Neural progenitor cell (in vitro differentiated cells): ENCODE data around the gene EOLA1.

Source experiments
- EZH2 ChIP-seq: fragments of 200-600 bp; sonication (generic); IDR thresholded peaks from 2 replicates; pipeline ENCODE4 v1.6.1; 2017; ENCODE audit warnings: antibody characterized with exemption, mild to moderate bottlenecking, moderate library complexity
- TF ChIP-seq, protein P1 (sequence below): fragments of 200-600 bp; sonication (generic); IDR thresholded peaks from 2 replicates; pipeline ENCODE4 v1.5.1; 2017; ENCODE audit warnings: antibody characterized with exemption, mild to moderate bottlenecking

DNA sequence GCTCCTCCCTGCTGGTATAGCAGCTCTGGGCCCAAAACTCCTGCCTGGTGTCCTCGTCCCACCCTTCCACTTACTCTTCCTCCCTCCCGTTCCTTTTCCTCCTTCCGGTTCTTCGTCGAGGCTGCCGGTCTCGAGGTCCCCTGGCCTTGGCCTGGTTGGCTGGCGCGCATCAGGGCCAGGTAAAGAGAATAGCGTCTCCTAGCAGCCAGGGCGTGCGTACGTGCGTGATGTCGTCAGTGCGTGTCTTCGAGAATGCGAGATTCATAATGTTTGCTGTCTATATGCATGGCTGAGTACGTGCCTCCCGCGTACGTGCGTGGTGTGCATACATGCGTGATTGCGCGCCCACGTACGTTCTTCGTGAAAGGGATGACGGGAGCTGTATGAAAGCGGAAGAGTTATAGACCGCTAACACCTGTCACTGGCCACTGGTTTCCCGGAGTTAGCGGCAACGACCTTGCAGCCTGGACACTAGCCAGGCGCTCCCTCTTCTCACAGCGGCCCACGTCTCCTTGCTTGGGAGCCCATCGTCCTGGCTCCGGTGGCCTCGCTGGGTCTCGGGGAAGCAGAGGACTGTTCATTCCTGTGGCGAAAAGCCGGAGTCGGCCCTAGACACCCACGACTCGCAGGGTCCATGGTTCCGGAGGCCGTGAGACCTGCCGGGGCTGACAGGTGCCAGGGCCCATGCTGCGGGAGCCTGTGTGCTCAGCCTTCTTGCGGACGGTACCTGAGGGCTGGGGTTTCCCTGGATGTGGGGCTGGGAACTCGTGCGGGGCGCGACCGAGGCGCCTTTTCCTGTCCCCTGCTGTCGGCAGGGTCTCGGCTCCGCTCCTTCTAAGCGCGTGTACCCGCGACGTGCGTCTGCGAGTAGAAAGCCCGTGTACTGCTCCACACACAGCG, at the start of gene EOLA1:
- TF ChIP-seq, protein P1, sequence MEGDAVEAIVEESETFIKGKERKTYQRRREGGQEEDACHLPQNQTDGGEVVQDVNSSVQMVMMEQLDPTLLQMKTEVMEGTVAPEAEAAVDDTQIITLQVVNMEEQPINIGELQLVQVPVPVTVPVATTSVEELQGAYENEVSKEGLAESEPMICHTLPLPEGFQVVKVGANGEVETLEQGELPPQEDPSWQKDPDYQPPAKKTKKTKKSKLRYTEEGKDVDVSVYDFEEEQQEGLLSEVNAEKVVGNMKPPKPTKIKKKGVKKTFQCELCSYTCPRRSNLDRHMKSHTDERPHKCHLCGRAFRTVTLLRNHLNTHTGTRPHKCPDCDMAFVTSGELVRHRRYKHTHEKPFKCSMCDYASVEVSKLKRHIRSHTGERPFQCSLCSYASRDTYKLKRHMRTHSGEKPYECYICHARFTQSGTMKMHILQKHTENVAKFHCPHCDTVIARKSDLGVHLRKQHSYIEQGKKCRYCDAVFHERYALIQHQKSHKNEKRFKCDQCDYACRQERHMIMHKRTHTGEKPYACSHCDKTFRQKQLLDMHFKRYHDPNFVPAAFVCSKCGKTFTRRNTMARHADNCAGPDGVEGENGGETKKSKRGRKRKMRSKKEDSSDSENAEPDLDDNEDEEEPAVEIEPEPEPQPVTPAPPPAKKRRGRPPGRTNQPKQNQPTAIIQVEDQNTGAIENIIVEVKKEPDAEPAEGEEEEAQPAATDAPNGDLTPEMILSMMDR, result no peak
- TF ChIP-seq EZH2, result no peak
